ENCODE measurements around the gene MARK3.

- TF ChIP-seq CTCF (conservative IDR thresholded peaks at IDR 0.05) (no peak), EZH2 (IDR thresholded peaks at IDR 0.05; ENCODE audit: low read depth) (no peak)
Measured at GRCh38 chr14:103492156-103492925, 107.1 kb downstream of the MARK3 start.

All from PC-9 (cell line).